CD4-positive, alpha-beta T cell (primary cell): ENCODE measurements around the gene ZSWIM2. TPM values are rescaled to one million over a fixed set of nuclear protein-coding genes. Genes with fewer than 3 reads are reported as not detected.
"Not testable (repeated sequence)": the region's sequence is repeated elsewhere in the genome, so short reads cannot be mapped to it uniquely, and the experiment has no call there.

Experiments used
- ATAC-seq: fragments of 200-7000 bp; cut with Tn5 transposase; one replicate; pipeline ENCODE4 v1.10.0; 2022; ENCODE audit warnings: mild to moderate bottlenecking; ENCODE audit not compliant: poor library complexity
- CTCF ChIA-PET: fragments of 350-600 bp; sonication (Branson Sonifier 250); formaldehyde crosslinking; loops from one replicate; lab custom pipeline; 2021; ENCODE audit warnings: antibody characterized with exemption, inconsistent platforms; lab: Charles Lee
- POLR2A ChIA-PET: fragments of 350-600 bp; sonication (Branson Sonifier 250); formaldehyde crosslinking; loops from one replicate; lab custom pipeline; 2021; ENCODE audit warnings: antibody characterized with exemption, inconsistent platforms; lab: Charles Lee
- DNase-seq, 14 experiments: peaks; one replicate each; pipeline ENCODE4 v3.0.0-alpha.2; 2013 to 2020; ENCODE audit warnings: mixed read lengths in 2 of 14
- H3K27ac ChIP-seq, 2 donors: one replicate each; pipeline versions ENCODE4 v1.5.1 to v1.7.0; 2013; ENCODE audit warnings: low read length in 2 of 2, low read depth in 1 of 2, mild to moderate bottlenecking in 1 of 2
- H3K27me3 ChIP-seq, 2 experiments: 1 replicate in 1 of 2; 2 replicates in 1 of 2; pipeline versions ENCODE4 v1.6.1 to v1.7.0; 2013; ENCODE audit warnings: low read length in 2 of 2, control low read depth in 1 of 2, mild to moderate bottlenecking in 1 of 2, moderate library complexity in 1 of 2; ENCODE audit not compliant: insufficient read depth in 2 of 2, control insufficient read depth in 1 of 2
- H3K36me3 ChIP-seq: one replicate; pipeline ENCODE4 v1.6.1; 2013; ENCODE audit warnings: low read length, control low read depth; ENCODE audit not compliant: insufficient read depth
- H3K4me1 ChIP-seq: one replicate; pipeline ENCODE4 v1.6.1; 2013; ENCODE audit warnings: low read length, control low read depth; ENCODE audit not compliant: insufficient read depth
- H3K4me3 ChIP-seq: one replicate; pipeline ENCODE4 v1.5.1; 2013; ENCODE audit warnings: mild to moderate bottlenecking, low read length, moderate library complexity
- H3K9me3 ChIP-seq, 2 experiments: 1 replicate in 1 of 2; 2 replicates in 1 of 2; pipeline versions ENCODE4 v1.6.1 to v1.7.0; 2013; ENCODE audit warnings: low read length in 2 of 2, mild to moderate bottlenecking in 2 of 2, control low read depth in 1 of 2, moderate library complexity in 1 of 2; ENCODE audit not compliant: control insufficient read depth in 1 of 2, insufficient read depth in 1 of 2
- H3K27ac Mint-ChIP-seq: one replicate; pipeline ENCODE4 v1.8.0; 2020; ENCODE audit warnings: mixed read lengths
- H3K27me3 Mint-ChIP-seq: one replicate; pipeline ENCODE4 v1.8.0; 2021; ENCODE audit warnings: mixed read lengths
- H3K36me3 Mint-ChIP-seq: one replicate; pipeline ENCODE4 v1.8.0; 2021; ENCODE audit warnings: low read depth, mixed read lengths
- H3K4me1 Mint-ChIP-seq: one replicate; pipeline ENCODE4 v1.8.0; 2021; ENCODE audit warnings: low read depth, mixed read lengths
- H3K4me3 Mint-ChIP-seq: one replicate; pipeline ENCODE4 v1.8.0; 2020; ENCODE audit warnings: mild to moderate bottlenecking, mixed read lengths
- H3K9me3 Mint-ChIP-seq: one replicate; pipeline ENCODE4 v1.8.0; 2020; ENCODE audit warnings: mixed read lengths
- CTCF ChIP-seq: fragments of 200-600 bp; IDR thresholded peaks from one replicate; pipeline ENCODE4 v1.8.0; 2022; ENCODE audit warnings: antibody characterized with exemption, mild to moderate bottlenecking
- intact Hi-C, 2 experiments: fragments of 100-400 bp; cut with DNase I in 1 of 2; cut with micrococcal nuclease in 1 of 2; formaldehyde crosslinking; loops; one replicate each; pipeline versions ENCODE4 v1.15.1 to v1.9.0; 2023 to 2025; cut with DNase I, micrococcal nuclease
- polyA plus RNA-seq, 2 donors: library from polyadenylated mRNA; unstranded; fragments of 120-200 nt; gene quantifications; one replicate each; pipeline ENCODE4 v1.2.1, GENCODE V29; 2013
- total RNA-seq, 174 experiments: library from RNA in 2 of 174; stranded (reverse) in 2 of 174; gene quantifications; one replicate each; pipeline ENCODE4 v1.2.3 and lab custom pipeline; 2021 to 2026

The ZSWIM2 gene
- not detected for total RNA-seq
- not detected for polyA plus RNA-seq (2013, experiment 1 of 2)
- polyA plus RNA-seq (2013, experiment 2 of 2) = not detected
- total RNA-seq (lab: John Stamatoyannopoulos, UW) = 0 to 0.11 (median 0) reads per million in 172 experiments

- CTCF ChIA-PET = interaction anchor here (0.6 kb wide), 1 partner anchor 1410 kb away, joined by 3 read pairs; no protein-coding TSS in a partner anchor
- peaks cover 11 to 18% of the 10 kb centered on the region in 2 experiments for H3K27me3 ChIP-seq
- intact Hi-C loops = no loop called here
- peaks cover 8% of the 10 kb centered on the region for H3K4me1 ChIP-seq
- no peak within 1 kb of the TSS for H3K27ac ChIP-seq
- no peaks in the 10 kb centered on the region for H3K36me3 Mint-ChIP-seq
- no peak for TF ChIP-seq CTCF
- peak in 3 of 14 experiments; percentile 0 to 33 (median 22) for DNase-seq
- peaks cover 26% of the 10 kb centered on the region for H3K27me3 Mint-ChIP-seq
- peaks cover 9% of the 10 kb centered on the region for H3K4me1 Mint-ChIP-seq
- no peaks in the 10 kb centered on the region for H3K9me3 Mint-ChIP-seq
- peak within 1 kb of the TSS; percentile 63 for H3K4me3 Mint-ChIP-seq
- POLR2A ChIA-PET = no interaction called here
- H3K36me3 ChIP-seq = no peaks in the 10 kb centered on the region
- peaks cover 0 to 6% of the 10 kb centered on the region in 2 experiments for H3K9me3 ChIP-seq
- peak; percentile 26 for ATAC-seq
- peak within 1 kb of the TSS; percentile 29 for H3K4me3 ChIP-seq
- H3K27ac Mint-ChIP-seq = no peak within 1 kb of the TSS
These were observed at the start of gene ZSWIM2 for GRCh38 chr2:186848873-186849578. TSS of gene ZSWIM2 (minus strand) at chr2:186849170. CDS start at chr2:186849130, 40 bp downstream.

- H3K4me1 ChIP-seq, DNase-seq, H3K9me3 ChIP-seq, H3K27me3 Mint-ChIP-seq, ATAC-seq, H3K9me3 Mint-ChIP-seq, H3K27ac Mint-ChIP-seq, CTCF ChIA-PET, H3K27me3 ChIP-seq, H3K4me3 Mint-ChIP-seq, H3K27ac ChIP-seq, POLR2A ChIA-PET, H3K4me3 ChIP-seq, intact Hi-C loops, H3K36me3 ChIP-seq, H3K4me1 Mint-ChIP-seq, H3K36me3 Mint-ChIP-seq: not testable (repeated sequence)
These were observed 47.2 kb upstream of the ZSWIM2 start for GRCh38 chr2:186896220-186896619.

GRCh38 chr2:186895451-186895850 is 46.5 kb upstream of the ZSWIM2 start:
- Histone ChIP-seq H3K36me3 (no peaks in the 10 kb centered on the region), H3K9me3 (no peaks in the 10 kb centered on the region), H3K27ac (no peak overlapping the region), H3K27me3 (no peaks in the 10 kb centered on the region), H3K4me1 (no peaks in the 10 kb centered on the region), H3K4me3 (no peak overlapping the region)
- ChIA-PET CTCF (no interaction called here), POLR2A (no interaction called here)
- ATAC-seq (no peak), DNase-seq (no peak)
- no peak overlapping the region for H3K4me3 Mint-ChIP-seq
- H3K9me3 Mint-ChIP-seq = peaks cover 2% of the 10 kb centered on the region
- no peak overlapping the region for H3K27ac Mint-ChIP-seq
- no peak for TF ChIP-seq CTCF
- no peaks in the 10 kb centered on the region for H3K27me3 Mint-ChIP-seq
- intact Hi-C loops = no loop called here
- no peaks in the 10 kb centered on the region for H3K4me1 Mint-ChIP-seq
- no peaks in the 10 kb centered on the region for H3K36me3 Mint-ChIP-seq
